GM19035 (cell line): ENCODE data around the gene OR1I1.
"Not testable (repeated sequence)": the region's sequence is repeated elsewhere in the genome, so short reads cannot be mapped to it uniquely, and the experiment has no call there.

Experiments used
- ATAC-seq: cut with Tn5 transposase; IDR thresholded peaks from one replicate; pipeline ENCODE4 v1.9.1; 2021; ENCODE audit not compliant: unreplicated experiment

OR1I1 gene

DNA sequence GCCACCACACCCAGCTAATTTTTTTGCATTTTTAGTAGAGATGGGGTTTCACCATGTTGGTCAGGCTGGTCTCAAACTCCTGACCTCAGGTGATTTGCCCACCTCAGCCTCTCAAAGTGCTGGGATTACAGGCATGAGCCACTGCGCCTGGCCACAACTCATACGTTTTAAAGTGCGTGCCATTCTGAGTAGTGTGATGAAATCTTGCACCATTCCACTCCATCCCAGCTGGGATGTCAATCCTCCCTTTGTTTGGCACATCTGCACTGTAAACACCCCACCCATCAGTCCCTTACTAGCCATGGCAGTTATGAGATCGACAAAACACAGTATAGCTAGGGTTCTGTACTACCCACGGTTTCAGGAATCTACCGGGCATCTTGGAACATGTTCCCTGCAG is 16.0 kb downstream of the OR1I1 start:
- not testable (repeated sequence) for ATAC-seq

DNA sequence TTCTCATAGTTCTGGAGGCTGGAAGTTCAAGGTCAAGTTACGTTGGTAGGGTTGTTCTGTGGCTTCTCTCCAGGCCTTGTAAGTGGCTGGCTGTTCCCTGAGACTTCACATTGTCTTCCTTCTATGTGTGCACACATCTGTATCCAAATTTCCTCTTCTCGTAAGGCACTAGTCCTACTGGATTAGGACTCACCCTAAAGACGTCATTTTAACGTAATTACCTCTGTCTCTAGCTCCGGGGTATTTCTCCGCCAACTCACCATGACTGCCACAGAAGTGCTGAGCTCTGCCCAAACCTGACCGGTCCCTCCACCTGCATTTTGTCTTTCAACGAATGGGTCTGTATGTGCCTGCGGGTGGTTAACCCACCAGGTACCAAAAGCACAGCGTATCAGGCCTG is 16.4 kb downstream of the OR1I1 start:
- ATAC-seq = no peak

- no peak for ATAC-seq
Measured at GRCh38 chr19:15099017-15099582, 17.1 kb downstream of the OR1I1 start.

DNA sequence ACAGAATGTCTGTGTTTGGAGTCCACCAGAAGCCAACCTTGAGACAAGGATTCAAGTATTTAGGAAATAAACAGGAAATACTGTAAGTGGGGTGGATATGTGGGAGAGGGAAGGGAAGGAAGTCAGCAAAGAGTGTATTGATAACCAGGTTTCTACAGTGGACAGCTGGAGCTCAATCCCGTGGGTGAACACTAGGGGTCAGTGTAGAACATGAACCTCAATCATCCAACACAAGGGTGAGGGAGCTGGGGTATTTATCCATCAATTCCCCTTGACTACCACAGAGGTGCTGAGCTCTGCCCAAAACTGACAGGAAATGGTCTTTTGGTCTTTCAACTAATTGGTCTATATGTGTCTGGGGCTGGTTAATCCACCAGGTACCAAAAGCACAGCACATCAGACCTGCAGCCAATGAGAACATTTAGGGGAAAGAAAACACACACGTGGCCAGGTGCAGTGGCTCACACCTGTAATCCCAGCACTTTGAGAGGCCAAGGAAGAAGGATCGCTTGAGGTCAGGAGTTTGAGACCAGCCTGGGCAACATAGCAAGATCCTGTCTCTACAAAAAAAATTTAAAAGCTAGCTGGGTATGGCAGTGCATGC is 19.6 kb downstream of the OR1I1 start:
- no peak for ATAC-seq

DNA sequence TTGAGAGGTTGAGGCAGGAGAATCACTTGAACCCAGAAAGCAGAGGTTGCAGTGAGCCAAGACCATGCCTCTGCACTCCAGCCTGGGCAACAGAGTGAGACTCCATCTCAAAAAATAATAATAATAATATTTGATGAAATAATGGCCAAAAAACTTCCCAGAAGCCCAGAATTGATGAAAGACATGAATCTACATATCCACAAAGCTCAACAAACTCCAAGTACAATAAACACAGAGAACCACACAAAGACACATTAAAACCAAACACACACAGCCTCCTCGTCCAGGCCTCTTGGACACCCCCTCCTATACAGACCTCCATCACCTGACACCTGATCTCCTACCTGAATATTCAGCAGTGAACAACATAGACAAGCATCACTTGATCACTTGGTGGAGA is 22.0 kb downstream of the OR1I1 start:
- ATAC-seq = no peak

GRCh38 chr19:15104411-15104810 is 22.4 kb downstream of the OR1I1 start:
- ATAC-seq = no peak

DNA sequence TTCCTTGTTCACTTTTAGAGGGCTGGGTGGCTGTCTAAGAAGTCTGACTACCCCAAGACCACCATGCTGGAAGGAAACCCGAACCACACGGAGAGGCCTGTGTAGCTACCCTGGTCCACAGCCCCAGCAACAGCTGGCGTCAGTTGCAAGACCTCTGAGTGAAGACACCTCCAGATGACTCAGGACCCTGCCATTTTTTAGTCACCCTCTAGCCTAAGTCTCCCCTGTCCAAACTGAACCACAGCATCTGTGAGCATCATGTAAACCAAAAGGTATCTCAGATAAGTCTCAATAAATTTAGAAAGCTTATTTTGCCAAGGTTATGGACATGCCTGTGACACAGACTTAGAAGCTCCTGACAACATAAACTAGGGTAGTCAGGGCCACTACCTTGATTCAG is 23.0 kb downstream of the OR1I1 start:
- no peak for ATAC-seq

DNA sequence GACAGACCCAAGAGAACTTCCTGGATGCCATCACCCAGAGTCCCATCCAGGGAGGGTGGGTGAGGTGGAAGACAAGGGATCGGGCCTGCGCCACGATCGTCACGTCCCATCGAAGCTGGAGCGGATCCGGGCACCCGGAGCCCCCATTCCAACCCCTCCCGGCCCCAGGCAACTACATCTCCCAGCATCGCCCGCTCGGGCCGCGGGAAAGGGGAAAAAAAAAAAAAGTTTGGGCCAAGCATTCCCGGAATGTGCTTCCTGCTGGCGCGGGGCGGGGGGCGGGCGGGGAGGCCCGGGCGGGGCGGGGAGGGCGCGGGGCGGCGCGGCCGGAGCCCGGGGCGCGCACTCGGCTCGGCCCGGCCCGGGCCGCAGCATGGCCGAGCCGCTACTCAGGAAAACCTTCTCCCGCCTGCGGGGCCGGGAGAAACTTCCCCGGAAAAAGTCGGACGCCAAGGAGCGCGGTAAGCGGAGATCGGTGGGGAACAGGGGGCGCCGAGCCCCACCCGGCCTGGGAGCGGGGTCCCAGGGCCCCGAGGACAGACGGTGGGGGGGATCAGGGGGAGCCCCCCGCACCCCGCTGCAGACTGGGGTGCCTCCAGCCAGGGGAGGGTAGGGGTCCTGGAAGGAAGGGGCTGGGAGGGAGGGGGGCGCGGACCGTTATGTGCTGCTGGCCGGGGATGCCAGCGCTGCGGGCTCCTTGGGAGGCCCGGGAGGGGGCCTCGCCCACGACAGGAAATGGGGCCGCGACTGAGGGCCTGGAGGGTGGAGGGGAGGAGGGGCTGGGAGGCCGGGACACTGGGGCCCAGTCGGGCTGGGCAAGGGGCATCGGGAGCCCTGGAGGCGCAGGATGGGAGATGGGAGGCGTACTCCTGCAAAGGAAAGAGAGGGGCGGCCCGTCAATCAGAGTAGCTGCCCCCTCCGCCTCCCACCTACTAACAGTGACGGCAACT is 25.3 kb downstream of the OR1I1 start, which contains the start of gene SYDE1:
Gene SYDE1 (plus strand): TSS at position 341 of the 950 bp plus-strand sequence. CDS start 33 bp downstream, at position 374.
- ATAC-seq = no peak

DNA sequence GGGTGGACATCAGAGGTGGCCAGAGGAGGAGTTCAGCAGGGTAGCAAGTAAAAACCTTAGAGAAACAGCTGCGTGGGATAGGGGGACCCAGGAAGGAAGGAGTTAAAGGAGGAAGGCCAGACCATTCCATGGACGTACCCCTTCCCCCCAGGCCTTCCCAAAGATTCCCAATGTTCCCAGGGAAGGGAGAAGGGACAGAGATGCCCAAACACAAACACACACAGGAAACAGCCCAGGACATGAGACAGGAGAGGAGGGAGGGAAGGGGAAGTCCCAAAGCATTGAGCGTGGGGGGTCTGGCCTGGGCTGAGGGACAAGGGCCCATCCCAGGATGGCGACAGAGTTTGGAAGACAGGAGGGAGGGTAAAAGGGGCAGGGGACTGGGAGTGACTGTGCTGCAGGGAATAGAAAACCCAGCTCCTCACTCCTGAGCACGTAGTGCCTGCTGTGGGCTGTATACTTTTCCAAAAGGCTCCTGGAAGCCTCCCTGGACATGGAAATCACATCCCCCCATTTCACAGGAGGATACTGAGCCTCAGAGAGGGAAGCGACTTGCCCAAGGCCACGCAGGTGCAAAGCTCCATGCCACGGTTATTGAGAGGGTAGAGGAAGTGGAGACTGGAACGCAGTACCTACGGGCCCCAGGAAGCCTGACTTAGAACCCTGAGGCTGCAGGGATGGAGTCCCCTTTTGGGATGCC is 26.3 kb downstream of the OR1I1 start:
- no peak for ATAC-seq

GRCh38 chr19:15108845-15109767 is 27.1 kb downstream of the OR1I1 start:
- no peak for ATAC-seq

DNA sequence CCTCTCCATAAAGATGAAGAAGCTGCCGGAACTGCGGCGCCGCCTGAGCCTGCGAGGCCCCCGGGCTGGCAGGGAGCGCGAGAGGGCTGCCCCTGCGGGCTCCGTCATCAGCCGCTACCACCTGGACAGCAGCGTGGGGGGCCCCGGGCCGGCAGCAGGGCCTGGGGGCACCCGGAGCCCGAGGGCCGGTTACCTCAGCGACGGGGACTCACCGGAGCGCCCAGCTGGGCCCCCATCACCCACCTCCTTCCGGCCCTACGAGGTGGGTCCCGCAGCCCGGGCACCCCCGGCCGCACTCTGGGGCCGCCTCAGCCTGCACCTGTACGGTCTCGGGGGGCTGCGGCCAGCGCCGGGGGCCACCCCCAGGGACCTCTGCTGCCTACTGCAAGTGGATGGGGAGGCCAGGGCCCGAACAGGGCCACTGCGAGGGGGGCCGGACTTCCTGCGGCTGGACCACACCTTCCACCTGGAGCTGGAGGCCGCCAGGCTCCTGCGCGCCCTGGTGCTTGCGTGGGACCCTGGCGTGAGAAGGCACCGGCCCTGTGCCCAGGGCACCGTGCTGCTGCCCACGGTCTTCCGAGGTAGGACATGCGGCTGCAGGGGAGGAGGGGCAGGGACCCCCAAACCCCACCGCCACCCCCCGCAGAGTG is 27.9 kb downstream of the OR1I1 start:
- ATAC-seq = no peak

- ATAC-seq = no peak
Measured at GRCh38 chr19:15110418-15110815, 28.4 kb downstream of the OR1I1 start.

- no peak for ATAC-seq
Measured at GRCh38 chr19:15111758-15112157, 29.7 kb downstream of the OR1I1 start.

DNA sequence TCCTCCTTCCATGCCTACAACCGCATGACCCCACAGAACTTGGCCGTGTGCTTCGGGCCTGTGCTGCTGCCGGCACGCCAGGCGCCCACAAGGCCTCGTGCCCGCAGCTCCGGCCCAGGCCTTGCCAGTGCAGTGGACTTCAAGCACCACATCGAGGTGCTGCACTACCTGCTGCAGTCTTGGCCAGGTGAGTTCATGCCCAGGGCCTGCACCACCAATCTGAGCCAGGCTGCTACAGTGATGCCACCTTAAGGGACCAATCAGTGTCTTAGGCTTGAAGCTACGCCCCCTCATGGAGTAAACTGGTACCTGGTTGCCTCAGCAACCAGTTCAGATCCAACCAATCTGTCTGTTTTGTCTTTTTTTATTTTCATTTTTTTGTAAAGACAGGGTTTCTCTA is 30.4 kb downstream of the OR1I1 start:
- no peak for ATAC-seq

GRCh38 chr19:15113245-15114152 is 31.5 kb downstream of the OR1I1 start:
- no peak for ATAC-seq

- ATAC-seq = no peak
Measured at GRCh38 chr19:15114153-15114540, 32.1 kb downstream of the OR1I1 start.

GRCh38 chr19:15115080-15115479 is 33.1 kb downstream of the OR1I1 start:
- no peak for ATAC-seq

GRCh38 chr19:15115762-15116615 is 34.0 kb downstream of the OR1I1 start:
- no peak for ATAC-seq
